ENCODE measurements around the gene PRDX3. TPM values are rescaled to one million over a fixed set of nuclear protein-coding genes. Genes with fewer than 3 reads are reported as not detected.

The PRDX3 gene
- total RNA-seq, 2 donors from 2014 or later: 153 to 173 TPM

DNA sequence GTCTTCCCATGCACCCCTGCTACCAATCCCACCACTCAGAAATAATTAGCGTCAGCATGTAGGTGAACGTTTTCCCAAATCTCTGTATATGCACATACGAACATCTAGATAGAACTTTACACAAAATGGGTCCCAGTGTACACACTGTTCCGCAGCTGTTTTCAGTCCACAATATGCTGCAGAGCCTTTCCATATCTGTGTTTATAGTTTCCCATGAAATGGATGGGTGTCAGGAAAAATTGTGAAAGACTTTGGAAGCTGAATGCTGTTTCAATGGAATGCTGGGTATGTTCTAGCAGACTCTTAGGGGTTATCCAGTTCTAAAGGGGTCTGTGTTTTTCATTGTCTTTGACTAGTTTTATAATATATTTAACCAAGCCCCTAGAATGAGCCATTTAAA lies 42.6 kb upstream of the PRDX3 start:
- 95 to 98% methylated on average over 3 to 4 of the region's 4 CpGs for WGBS, 2 experiments (ENCODE audit: insufficient coverage in 1 of 2, insufficient read length in 1 of 2)
- Mint-ChIP-seq H3K4me1 (peaks cover 17% of the 10 kb centered on the region), H3K4me3 (no peak overlapping the region), H3K9me3 (no peaks in the 10 kb centered on the region), H3K27ac (peak overlapping the region; percentile 13), H3K27me3 (ENCODE audit: insufficient read depth) (no peaks in the 10 kb centered on the region), H3K36me3 (ENCODE audit: low read depth) (no peaks in the 10 kb centered on the region)
- Histone ChIP-seq H3K4me3 (ENCODE audit: low read length) (no peak overlapping the region), H3K9ac (ENCODE audit: extremely low read depth, low read length, poor library complexity, severe bottlenecking) (no peak overlapping the region), H3K4me1 (ENCODE audit: control insufficient read depth, insufficient read depth, low read length) (peaks cover 12% of the 10 kb centered on the region), H3K27me3 (ENCODE audit: control insufficient read depth, insufficient read depth, low read length, poor library complexity, severe bottlenecking) (no peaks in the 10 kb centered on the region), H3K9me3 (ENCODE audit: control insufficient read depth, low read length) (no peaks in the 10 kb centered on the region), H3K27ac (ENCODE audit: low read depth, low read length) (no peak overlapping the region), H3K36me3 (ENCODE audit: control insufficient read depth, insufficient read depth, low read length) (no peaks in the 10 kb centered on the region)
- TF ChIP-seq, protein P1, sequence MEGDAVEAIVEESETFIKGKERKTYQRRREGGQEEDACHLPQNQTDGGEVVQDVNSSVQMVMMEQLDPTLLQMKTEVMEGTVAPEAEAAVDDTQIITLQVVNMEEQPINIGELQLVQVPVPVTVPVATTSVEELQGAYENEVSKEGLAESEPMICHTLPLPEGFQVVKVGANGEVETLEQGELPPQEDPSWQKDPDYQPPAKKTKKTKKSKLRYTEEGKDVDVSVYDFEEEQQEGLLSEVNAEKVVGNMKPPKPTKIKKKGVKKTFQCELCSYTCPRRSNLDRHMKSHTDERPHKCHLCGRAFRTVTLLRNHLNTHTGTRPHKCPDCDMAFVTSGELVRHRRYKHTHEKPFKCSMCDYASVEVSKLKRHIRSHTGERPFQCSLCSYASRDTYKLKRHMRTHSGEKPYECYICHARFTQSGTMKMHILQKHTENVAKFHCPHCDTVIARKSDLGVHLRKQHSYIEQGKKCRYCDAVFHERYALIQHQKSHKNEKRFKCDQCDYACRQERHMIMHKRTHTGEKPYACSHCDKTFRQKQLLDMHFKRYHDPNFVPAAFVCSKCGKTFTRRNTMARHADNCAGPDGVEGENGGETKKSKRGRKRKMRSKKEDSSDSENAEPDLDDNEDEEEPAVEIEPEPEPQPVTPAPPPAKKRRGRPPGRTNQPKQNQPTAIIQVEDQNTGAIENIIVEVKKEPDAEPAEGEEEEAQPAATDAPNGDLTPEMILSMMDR (conservative IDR thresholded peaks at IDR 0.05): no peak
- no peak for DNase-seq

DNA sequence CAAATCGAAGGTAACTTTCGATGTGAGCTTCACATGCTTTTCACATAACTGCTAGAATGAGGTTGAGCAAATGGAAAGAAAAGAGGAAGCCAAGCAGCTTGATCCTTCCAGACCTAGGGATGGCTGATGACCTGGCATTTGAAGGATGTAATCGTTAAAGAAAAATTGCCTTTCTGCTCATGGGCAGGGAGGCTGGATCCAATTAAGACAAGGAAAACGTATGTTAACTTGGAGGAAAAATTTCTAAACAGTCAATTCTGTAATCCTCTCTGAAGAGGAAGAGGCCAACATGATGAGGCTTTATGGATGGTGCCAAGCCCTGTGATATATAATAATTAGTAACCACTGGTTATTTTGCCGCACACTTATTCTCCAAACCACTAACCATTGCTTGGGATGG lies 41.3 kb upstream of the PRDX3 start:
- no peak overlapping the region for H3K9ac ChIP-seq (ENCODE audit: extremely low read depth, low read length, poor library complexity, severe bottlenecking)
- H3K9me3 ChIP-seq (ENCODE audit: control insufficient read depth, low read length): no peaks in the 10 kb centered on the region
- no peak overlapping the region for H3K4me3 ChIP-seq (ENCODE audit: low read length)
- Mint-ChIP-seq H3K4me3 (no peak overlapping the region), H3K9me3 (no peaks in the 10 kb centered on the region), H3K27me3 (ENCODE audit: insufficient read depth) (no peaks in the 10 kb centered on the region), H3K4me1 (peaks cover 17% of the 10 kb centered on the region), H3K27ac (no peak overlapping the region), H3K36me3 (ENCODE audit: low read depth) (no peaks in the 10 kb centered on the region)
- peaks cover 12% of the 10 kb centered on the region for H3K4me1 ChIP-seq (ENCODE audit: control insufficient read depth, insufficient read depth, low read length)
- no peak overlapping the region for H3K27ac ChIP-seq (ENCODE audit: low read depth, low read length)
- WGBS, 2 experiments (ENCODE audit: insufficient coverage in 1 of 2, insufficient read length in 1 of 2): 93 to 95% methylated on average over 4 to 5 of the region's 5 CpGs
- no peaks in the 10 kb centered on the region for H3K27me3 ChIP-seq (ENCODE audit: control insufficient read depth, insufficient read depth, low read length, poor library complexity, severe bottlenecking)
- TF ChIP-seq, protein P1 (conservative IDR thresholded peaks at IDR 0.05): no peak
- DNase-seq: no peak
- H3K36me3 ChIP-seq (ENCODE audit: control insufficient read depth, insufficient read depth, low read length): no peaks in the 10 kb centered on the region

DNA sequence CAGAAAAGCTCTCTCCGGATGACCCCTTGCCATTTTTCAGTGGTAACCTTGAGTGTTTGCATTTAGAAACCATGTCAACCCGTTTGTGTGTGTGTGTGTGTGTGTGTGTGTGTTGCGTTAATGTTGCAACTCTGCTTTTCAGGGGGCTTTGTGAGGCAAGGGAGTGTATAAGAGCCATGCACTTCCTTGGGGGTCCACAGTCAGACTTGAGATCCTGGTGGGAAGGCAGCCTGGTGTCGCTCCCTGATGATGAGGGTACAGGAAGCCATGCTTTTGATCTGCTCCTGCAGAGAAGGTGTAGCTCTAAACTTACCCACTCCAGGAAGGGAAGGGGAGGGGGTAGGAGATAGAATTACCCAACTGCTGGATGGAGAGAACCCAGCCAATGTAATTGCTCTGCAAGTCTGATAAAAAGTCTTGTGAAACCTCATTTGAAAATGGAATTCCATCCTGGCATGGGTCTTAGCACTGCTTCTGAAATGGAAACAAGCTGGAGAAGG lies 39.4 kb upstream of the PRDX3 start:
- Mint-ChIP-seq H3K4me3 (no peak overlapping the region), H3K27me3 (ENCODE audit: insufficient read depth) (no peaks in the 10 kb centered on the region), H3K27ac (no peak overlapping the region), H3K9me3 (no peaks in the 10 kb centered on the region), H3K4me1 (peaks cover 16% of the 10 kb centered on the region), H3K36me3 (ENCODE audit: low read depth) (no peaks in the 10 kb centered on the region)
- H3K27ac ChIP-seq (ENCODE audit: low read depth, low read length): no peak overlapping the region
- no peaks in the 10 kb centered on the region for H3K27me3 ChIP-seq (ENCODE audit: control insufficient read depth, insufficient read depth, low read length, poor library complexity, severe bottlenecking)
- peaks cover 12% of the 10 kb centered on the region for H3K4me1 ChIP-seq (ENCODE audit: control insufficient read depth, insufficient read depth, low read length)
- WGBS, 2 experiments (ENCODE audit: insufficient coverage in 1 of 2, insufficient read length in 1 of 2): 60 to 91% methylated on average over 1 to 4 of the region's 4 CpGs
- H3K9ac ChIP-seq (ENCODE audit: extremely low read depth, low read length, poor library complexity, severe bottlenecking): no peak overlapping the region
- DNase-seq: peak; percentile 52
- no peak overlapping the region for H3K4me3 ChIP-seq (ENCODE audit: low read length)
- no peaks in the 10 kb centered on the region for H3K9me3 ChIP-seq (ENCODE audit: control insufficient read depth, low read length)
- TF ChIP-seq, protein P1 (conservative IDR thresholded peaks at IDR 0.05): no peak
- no peaks in the 10 kb centered on the region for H3K36me3 ChIP-seq (ENCODE audit: control insufficient read depth, insufficient read depth, low read length)
